Smooth muscle cell (in vitro differentiated cells): ENCODE results near the gene GPR152. TPM values are rescaled to one million over a fixed set of nuclear protein-coding genes. Genes with fewer than 3 reads are reported as not detected.

ENCODE experiments used
- DNase-seq: peaks from one replicate; lab custom pipeline; 2025; ENCODE audit not compliant: unreplicated experiment; lab: John Stamatoyannopoulos, UW
- H2AFZ ChIP-seq: fragments of 200-600 bp; sonication (generic); 2 replicates; pipeline ENCODE4 v1.6.0; 2016; ENCODE audit warnings: antibody characterized with exemption, low read depth, mild to moderate bottlenecking
- H3F3A ChIP-seq: fragments of 200-600 bp; sonication (generic); 2 replicates; pipeline ENCODE4 v1.6.0; 2017; ENCODE audit warnings: antibody characterized with exemption, low read depth
- H3K27ac ChIP-seq: fragments of 200-600 bp; sonication (generic); 2 replicates; pipeline ENCODE4 v1.5.1; 2016; ENCODE audit warnings: low read depth, mild to moderate bottlenecking
- H3K27me3 ChIP-seq: fragments of 200-600 bp; sonication (generic); 2 replicates; pipeline ENCODE4 v1.6.1; 2016; ENCODE audit warnings: low read depth, mild to moderate bottlenecking
- H3K36me3 ChIP-seq: fragments of 200-600 bp; sonication (generic); 2 replicates; pipeline ENCODE4 v1.5.1; 2016; ENCODE audit warnings: low read depth
- H3K4me1 ChIP-seq: fragments of 200-600 bp; sonication (generic); 2 replicates; pipeline ENCODE4 v1.5.1; 2016; ENCODE audit warnings: low read depth
- H3K4me2 ChIP-seq: fragments of 200-600 bp; sonication (generic); 2 replicates; pipeline ENCODE4 v1.6.0; 2016; ENCODE audit warnings: mild to moderate bottlenecking
- H3K4me3 ChIP-seq: fragments of 200-600 bp; sonication (generic); 2 replicates; pipeline ENCODE4 v1.5.1; 2016; ENCODE audit warnings: mild to moderate bottlenecking
- H3K79me2 ChIP-seq: fragments of 200-600 bp; sonication (generic); 2 replicates; pipeline ENCODE4 v1.6.0; 2016; ENCODE audit warnings: low read depth, mild to moderate bottlenecking
- H3K9ac ChIP-seq: fragments of 200-600 bp; sonication (generic); 2 replicates; pipeline ENCODE4 v1.6.0; 2016; ENCODE audit warnings: low read depth
- H3K9me3 ChIP-seq: fragments of 200-600 bp; sonication (generic); replicated peaks from 2 replicates; pipeline ENCODE4 v1.5.1; 2016; ENCODE audit warnings: low read depth
- H4K20me1 ChIP-seq: fragments of 200-600 bp; sonication (generic); 2 replicates; pipeline ENCODE4 v1.6.0; 2016; ENCODE audit warnings: low read depth
- WGBS: methylation state at CpG from one replicate; pipeline ENCODE4 v1.1.7; 2016; ENCODE audit warnings: low lambda C conversion rate; 5-methylcytosine and 5-hydroxymethylcytosine counted together
- polyA plus RNA-seq: library from polyadenylated mRNA; unstranded; fragments of >200 nt; fragmentation: Nextera tagmentation; extraction: Ambion mirVana; gene quantifications from 2 replicates; pipeline ENCODE4 v1.2.1, GENCODE V29; 2016
- total RNA-seq: library from RNA; depleted of rRNA; stranded (reverse); fragments of >200 nt; gene quantifications from 2 replicates; pipeline ENCODE4 v1.2.3, GENCODE V29; 2014
- TF ChIP-seq, protein P1 (sequence below): fragments of 200-600 bp; sonication (generic); IDR thresholded peaks from 2 replicates; pipeline ENCODE4 v1.5.1; 2017; ENCODE audit warnings: borderline replicate concordance, mild to moderate bottlenecking, antibody characterized with exemption; ENCODE audit not compliant: insufficient read depth, poor library complexity, severe bottlenecking

GPR152 gene
- total and polyA plus RNA-seq, 2 experiments from 2014 or later, result 0.27 TPM; not detected in 1

DNA sequence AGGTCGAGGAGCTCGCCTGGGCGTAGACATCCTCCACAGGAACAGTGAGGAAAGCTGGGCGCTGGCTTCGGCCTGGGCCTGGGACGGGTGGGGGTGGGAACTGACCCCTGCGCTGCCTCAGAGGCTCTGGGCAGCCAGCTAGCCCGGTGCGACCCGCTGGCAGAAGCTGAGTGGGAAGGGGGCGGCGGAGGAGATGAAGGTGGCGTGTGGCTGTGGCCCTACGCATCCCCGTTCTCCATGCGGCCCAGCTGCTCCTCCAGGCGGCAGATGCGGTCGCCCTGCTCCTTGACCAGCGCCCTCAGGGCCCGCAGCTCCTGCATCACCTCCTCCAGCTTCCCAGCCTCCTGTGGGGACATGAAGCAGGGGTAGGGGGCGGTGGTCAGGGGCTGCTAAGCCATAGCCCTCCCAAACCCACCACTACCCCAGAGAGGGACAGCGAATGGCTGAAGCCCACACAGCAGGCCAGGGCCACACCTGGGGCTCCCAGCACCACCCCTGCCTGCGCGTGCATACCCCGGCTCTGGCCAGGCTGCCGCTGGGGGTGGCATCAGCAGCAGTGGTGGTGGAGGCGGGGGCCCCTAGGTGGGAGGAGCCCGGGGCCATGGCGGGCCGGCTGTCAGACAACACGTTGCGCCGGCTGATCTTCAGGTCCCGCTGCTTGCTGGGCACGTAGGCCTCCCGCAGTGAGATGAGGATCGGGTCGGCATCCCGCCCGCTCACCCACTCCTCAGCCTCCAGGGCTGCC is 14.2 kb downstream of the GPR152 start:
- H3K9me3 ChIP-seq, result no peaks in the 10 kb centered on the region
- no peaks in the 10 kb centered on the region for H3K4me1 ChIP-seq
- no peak overlapping the region for H3K4me3 ChIP-seq
- no peak overlapping the region for H3K9ac ChIP-seq
- H3F3A ChIP-seq, result no peaks in the 10 kb centered on the region
- H3K27me3 ChIP-seq, result no peaks in the 10 kb centered on the region
- H3K79me2 ChIP-seq, result peaks cover 5% of the 10 kb centered on the region
- TF ChIP-seq, protein P1, sequence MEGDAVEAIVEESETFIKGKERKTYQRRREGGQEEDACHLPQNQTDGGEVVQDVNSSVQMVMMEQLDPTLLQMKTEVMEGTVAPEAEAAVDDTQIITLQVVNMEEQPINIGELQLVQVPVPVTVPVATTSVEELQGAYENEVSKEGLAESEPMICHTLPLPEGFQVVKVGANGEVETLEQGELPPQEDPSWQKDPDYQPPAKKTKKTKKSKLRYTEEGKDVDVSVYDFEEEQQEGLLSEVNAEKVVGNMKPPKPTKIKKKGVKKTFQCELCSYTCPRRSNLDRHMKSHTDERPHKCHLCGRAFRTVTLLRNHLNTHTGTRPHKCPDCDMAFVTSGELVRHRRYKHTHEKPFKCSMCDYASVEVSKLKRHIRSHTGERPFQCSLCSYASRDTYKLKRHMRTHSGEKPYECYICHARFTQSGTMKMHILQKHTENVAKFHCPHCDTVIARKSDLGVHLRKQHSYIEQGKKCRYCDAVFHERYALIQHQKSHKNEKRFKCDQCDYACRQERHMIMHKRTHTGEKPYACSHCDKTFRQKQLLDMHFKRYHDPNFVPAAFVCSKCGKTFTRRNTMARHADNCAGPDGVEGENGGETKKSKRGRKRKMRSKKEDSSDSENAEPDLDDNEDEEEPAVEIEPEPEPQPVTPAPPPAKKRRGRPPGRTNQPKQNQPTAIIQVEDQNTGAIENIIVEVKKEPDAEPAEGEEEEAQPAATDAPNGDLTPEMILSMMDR, result no peak
- DNase-seq, result no peak
- H3K4me2 ChIP-seq, result no peak overlapping the region
- H3K36me3 ChIP-seq, result no peaks in the 10 kb centered on the region
- no peak overlapping the region for H2AFZ ChIP-seq
- H3K27ac ChIP-seq, result no peak overlapping the region
- no peaks in the 10 kb centered on the region for H4K20me1 ChIP-seq
- 91% methylated on average over 19 of the region's 41 CpGs for WGBS

DNA sequence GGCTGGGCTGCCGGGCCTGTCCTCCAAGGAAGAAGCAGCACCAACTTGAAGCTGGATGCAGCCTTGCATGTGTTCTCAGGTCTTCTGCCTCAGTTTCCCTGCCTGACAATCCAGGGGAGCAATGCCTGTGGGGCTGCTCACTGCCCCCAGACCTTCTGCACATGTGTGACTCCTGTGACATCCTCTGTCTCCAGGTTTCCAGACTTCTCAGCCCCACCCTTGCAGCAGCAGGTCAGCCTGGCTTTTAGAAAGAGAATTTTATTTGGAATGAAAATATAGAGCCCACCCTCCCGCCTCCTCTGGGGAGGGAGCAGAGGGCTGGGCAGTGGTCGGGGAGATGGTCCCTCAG is 14.7 kb downstream of the GPR152 start:
- H2AFZ ChIP-seq, result no peak overlapping the region
- TF ChIP-seq, protein P1, result no peak
- no peak overlapping the region for H3K4me2 ChIP-seq
- H3K4me1 ChIP-seq, result no peaks in the 10 kb centered on the region
- H3F3A ChIP-seq, result no peaks in the 10 kb centered on the region
- H3K36me3 ChIP-seq, result no peaks in the 10 kb centered on the region
- DNase-seq, result no peak
- 91% methylated on average over 3 of the region's 3 CpGs for WGBS
- no peak overlapping the region for H3K9ac ChIP-seq
- no peaks in the 10 kb centered on the region for H4K20me1 ChIP-seq
- no peaks in the 10 kb centered on the region for H3K9me3 ChIP-seq
- peaks cover under 1% of the 10 kb centered on the region for H3K79me2 ChIP-seq
- H3K27me3 ChIP-seq, result no peaks in the 10 kb centered on the region
- H3K4me3 ChIP-seq, result no peak overlapping the region
- no peak overlapping the region for H3K27ac ChIP-seq

DNA sequence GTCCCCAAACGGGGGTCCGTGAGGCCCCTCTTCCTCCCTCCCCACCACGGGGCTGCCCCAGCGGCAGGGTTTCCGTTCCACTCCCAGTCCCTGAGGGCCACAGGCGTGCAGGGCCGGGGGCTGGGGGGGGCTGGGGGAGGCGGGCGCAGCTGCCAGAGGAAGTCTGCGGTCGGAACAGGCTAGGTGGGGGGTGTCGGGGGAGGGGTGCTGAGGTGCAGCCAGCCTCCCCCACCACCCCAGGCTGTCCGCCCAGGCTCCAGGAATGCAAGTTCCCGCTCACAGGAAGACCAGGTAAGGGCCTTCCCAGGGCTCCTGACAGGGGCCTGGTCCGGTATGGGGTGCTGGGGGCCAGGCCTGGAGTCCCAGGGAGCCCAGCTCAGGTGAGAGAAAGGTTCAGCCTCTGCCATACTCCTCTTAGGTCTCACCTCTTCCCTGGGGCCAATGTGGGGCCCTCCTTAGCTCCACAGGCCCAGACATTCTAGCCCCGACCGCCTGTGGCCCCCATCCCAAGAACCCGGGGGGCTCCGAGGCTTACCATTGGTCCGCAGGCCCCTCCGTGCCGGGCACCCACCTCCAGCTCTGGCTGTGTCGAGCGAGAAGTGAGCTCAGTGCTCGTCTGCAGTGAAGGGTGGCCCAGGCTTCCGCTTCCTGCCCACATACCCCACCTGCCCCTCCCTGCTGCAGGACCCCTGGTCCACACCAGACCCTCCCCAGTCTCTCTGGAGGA is 15.3 kb downstream of the GPR152 start, which contains the start of gene PTPRCAP:
Gene PTPRCAP, minus strand, starts transcription at position 601 of the 727 bp plus-strand sequence. Its CDS starts 63 bp downstream, at position 538.
- H3K4me2 ChIP-seq, result no peak within 1 kb of the TSS
- WGBS, result 80% methylated on average over 23 of the region's 26 CpGs
- H3K9ac ChIP-seq, result no peak within 1 kb of the TSS
- H3K79me2 ChIP-seq, result no peaks in the 10 kb centered on the region
- H3K4me3 ChIP-seq, result no peak within 1 kb of the TSS
- no peak within 1 kb of the TSS for H3K27ac ChIP-seq
- H3K4me1 ChIP-seq, result no peaks in the 10 kb centered on the region
- H3K9me3 ChIP-seq, result no peaks in the 10 kb centered on the region
- H2AFZ ChIP-seq, result no peak within 1 kb of the TSS
- H3F3A ChIP-seq, result no peaks in the 10 kb centered on the region
- H4K20me1 ChIP-seq, result no peaks in the 10 kb centered on the region
- no peaks in the 10 kb centered on the region for H3K36me3 ChIP-seq
- TF ChIP-seq, protein P1, result no peak
- H3K27me3 ChIP-seq, result no peaks in the 10 kb centered on the region
- DNase-seq, result no peak
